Glomerular endothelial cell (primary cell): ENCODE results near the gene CCDC152. TPM values are rescaled to one million over a fixed set of nuclear protein-coding genes. Genes with fewer than 3 reads are reported as not detected.
"Not testable (repeated sequence)": the region's sequence is repeated elsewhere in the genome, so short reads cannot be mapped to it uniquely, and the experiment has no call there.

Source experiments
- DNase-seq: peaks from one replicate; pipeline ENCODE4 v3.0.0-alpha.2; 2011; ENCODE audit warnings: low read depth, low spot score; ENCODE audit errors: extremely low read depth
- total RNA-seq: library from RNA; depleted of rRNA; stranded (reverse); fragments of >200 nt; gene quantifications from 2 replicates; pipeline ENCODE4 v1.2.3, GENCODE V29; 2015

The CCDC152 gene
- total RNA-seq, 1 donor from 2014 or later: 0.23 TPM

GRCh38 chr5:42811591-42812446 lies 55.2 kb downstream of the CCDC152 start, which contains the start of gene SELENOP:
TSS of gene SELENOP (minus strand) at chr5:42811892. CDS start at chr5:42808353, 3,539 bp downstream.
- DNase-seq: no peak

DNA sequence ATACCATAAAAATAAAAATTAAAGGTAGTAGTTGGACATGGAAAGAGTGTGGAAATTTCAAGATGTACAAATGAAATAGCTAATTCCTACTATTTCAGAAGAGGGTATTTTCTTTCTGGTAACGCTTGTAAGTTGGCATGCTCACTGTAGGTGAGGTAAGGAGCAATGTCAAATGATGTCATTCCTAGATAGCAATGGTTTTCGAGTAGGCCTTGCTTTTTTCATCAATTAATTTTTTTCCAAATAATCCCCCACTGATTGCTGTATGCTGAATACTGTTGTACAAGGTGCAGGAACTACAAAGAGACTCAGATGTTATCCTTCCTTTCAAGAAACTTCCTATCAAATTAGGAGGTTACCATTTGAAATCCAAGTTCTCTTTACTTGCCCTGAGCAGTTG lies 56.0 kb downstream of the CCDC152 start:
- DNase-seq: no peak

- DNase-seq: no peak
Observed at GRCh38 chr5:42813533-42813932, 56.9 kb downstream of the CCDC152 start.

- DNase-seq: not testable (repeated sequence)
Observed at GRCh38 chr5:42816546-42816945, 59.9 kb downstream of the CCDC152 start.

DNA sequence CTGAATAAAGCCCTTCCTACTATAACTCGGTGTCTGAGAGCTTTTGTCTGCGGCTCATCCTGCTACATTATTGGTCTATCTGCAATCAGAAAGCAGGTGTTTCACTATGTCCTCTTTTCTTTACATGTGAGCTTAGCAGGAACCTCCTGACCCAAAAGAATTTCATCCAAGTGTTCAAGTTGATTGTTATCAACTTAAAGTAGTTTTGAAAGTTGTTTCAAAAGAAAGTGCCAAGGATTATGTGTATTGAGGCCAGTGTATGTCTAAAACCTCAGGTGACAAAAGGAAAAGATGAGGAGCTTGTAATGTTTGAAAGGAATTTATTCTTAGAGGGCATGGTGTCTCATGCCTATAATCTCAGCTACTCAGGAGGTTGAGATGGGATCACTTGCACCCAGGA lies 63.1 kb downstream of the CCDC152 start:
- DNase-seq: no peak

DNA sequence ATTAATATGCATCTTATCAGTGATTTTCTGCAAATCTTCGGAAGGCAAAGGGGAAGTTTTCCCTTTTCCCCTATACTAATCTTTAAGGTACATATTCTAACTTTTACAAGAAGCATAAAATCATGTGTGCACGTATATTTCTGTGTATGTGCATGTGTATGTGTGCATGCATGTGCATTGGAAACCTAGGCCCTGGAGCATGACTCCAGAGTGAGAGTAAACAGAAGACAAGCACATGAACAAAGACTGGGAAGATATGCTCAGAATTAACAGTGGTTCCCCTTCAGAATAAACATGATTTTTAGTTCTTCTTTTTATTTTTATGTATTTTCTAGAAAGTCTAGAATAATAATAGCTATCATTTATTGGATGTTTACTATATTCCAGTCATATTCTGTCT lies 65.9 kb downstream of the CCDC152 start:
- no peak for DNase-seq

DNA sequence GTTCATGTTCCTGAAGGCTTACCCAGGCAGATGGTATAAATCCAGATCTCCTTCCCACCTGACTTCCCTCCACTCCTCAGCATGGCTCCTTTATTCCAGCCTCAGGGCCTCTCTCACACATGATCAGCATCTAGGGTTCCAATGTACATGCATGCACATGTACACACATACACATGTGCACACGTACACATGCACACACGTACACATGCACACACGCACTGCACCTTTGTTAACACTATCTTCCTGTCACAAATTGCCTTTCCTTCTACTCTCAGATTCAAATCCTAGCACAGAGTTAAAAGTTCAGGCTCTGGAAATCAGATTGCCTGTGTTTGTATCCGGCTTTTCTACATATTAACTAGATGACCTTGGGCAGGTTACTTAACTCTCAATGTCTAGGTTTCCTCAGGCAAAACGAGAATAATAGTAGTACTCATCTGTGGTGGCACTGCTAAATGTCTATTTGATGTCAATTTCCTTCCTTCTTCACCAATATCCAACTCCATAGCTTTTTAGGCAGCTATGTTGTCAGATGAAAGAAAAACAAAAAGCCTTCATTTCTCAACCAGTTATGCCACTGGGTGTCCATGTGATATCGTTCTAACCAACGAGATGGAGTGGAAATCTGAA lies 67.8 kb downstream of the CCDC152 start:
- DNase-seq: no peak

- DNase-seq: no peak
Observed at GRCh38 chr5:42825422-42826148, 69.0 kb downstream of the CCDC152 start.

DNA sequence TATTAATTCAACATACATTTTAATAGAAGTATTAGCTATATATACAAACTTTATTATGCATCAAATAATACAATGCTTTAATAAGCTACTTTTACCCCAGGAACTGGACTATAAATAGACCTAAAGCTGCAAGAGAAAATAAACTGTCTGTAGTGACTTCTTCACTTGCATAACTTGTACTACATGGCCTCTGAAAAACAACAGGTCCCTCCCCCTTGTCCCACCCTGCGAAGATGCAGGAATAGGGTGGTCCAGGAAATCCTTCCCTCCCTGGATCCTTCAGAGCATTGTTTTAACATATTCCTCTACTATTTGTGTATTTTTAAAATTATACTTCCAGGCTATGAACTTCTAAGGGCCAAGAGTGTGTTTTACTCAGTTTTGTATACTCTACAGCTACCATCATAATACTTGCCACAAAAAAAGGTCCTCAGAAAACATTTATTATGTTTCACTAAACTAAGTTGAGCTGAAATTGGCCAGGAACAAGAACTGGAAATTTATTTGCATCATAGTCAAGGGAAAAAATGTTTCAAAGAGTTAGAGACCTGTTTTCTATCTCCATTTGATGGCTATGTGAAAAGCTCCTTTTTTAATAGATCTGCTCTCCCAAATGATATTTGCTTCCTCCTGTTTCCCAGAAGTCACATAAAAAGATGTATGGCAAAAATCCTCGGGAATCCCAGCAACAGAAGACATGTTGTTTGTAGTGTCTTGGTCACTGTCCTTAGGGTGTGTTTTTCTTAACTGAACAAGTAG lies 70.3 kb downstream of the CCDC152 start:
- DNase-seq: no peak

GRCh38 chr5:42828671-42829070 lies 72.1 kb downstream of the CCDC152 start:
- DNase-seq: no peak

GRCh38 chr5:42830924-42831323 lies 74.3 kb downstream of the CCDC152 start:
- no peak for DNase-seq

DNA sequence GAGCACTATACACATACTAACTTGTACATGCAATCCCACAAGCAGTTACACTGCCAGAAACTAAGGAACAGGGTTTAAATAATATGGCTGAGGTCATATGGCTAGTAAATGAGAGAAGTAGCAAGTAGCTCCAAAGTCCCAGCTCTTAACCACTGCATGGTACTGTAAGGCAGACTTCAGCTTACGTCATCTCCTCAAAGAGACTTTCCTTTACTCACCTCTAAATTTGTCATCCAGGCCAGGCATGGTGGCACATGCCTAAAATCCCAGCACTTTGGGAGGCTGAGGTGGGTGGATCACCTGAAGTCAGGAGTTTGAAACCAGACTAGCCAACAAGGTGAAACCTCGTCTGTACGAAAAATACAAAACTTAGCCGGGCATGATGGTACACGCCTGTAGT lies 75.4 kb downstream of the CCDC152 start:
- no peak for DNase-seq

- DNase-seq: no peak
Observed at GRCh38 chr5:42836070-42836769, 79.6 kb downstream of the CCDC152 start.

- DNase-seq: no peak
Observed at GRCh38 chr5:42837601-42838000, 81.0 kb downstream of the CCDC152 start.

GRCh38 chr5:42839196-42839595 lies 82.6 kb downstream of the CCDC152 start:
- DNase-seq: no peak

- DNase-seq: no peak
Observed at GRCh38 chr5:42840269-42840668, 83.7 kb downstream of the CCDC152 start.

- no peak for DNase-seq
Observed at GRCh38 chr5:42840842-42841567, 84.4 kb downstream of the CCDC152 start.

DNA sequence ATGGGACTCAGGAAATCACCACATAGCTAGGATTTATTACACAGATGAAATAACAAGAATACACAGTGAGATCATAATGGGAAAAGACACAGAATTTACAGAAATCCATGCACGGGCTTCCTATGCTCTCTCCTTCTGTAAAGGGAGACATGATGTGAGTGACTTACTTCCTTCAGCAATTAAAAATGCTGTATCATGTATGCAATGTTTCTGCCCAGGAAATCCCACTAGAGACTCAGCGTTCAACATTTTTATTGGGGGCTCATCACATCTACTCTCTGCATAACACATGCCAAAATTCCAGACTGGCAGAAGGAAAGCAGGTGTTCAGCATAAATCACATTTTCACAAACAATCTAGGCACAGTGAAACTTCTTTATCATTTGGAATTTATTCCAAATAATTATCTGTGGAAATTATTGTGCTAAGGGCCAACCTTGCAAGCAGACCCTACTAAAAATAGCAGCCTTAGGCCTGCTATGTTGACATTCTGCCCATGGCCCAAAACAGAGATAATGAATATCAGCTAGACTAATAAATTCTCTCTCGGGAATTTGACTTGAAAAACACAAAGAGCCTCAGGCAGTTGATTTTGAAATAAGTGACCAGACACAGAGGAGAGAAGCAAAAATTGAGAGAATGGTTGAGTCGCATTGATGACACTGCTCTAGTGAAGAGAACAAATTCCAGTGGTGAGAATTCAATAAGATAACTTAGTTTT lies 86.5 kb downstream of the CCDC152 start:
- DNase-seq: no peak
